ENCODE data around the gene HDGFL3. TPM values are rescaled to one million over a fixed set of nuclear protein-coding genes. Genes with fewer than 3 reads are reported as not detected.
A peak's percentile ranks its signal among the peaks of the same experiment; 100 is the strongest.

The HDGFL3 gene
- total and polyA plus RNA-seq, 9 of the 15 experiments (the other 6 are each of a cell fraction or from before 2014, with no cell fraction given), result 6.7 to 42.0 (median 31.4) TPM

DNA sequence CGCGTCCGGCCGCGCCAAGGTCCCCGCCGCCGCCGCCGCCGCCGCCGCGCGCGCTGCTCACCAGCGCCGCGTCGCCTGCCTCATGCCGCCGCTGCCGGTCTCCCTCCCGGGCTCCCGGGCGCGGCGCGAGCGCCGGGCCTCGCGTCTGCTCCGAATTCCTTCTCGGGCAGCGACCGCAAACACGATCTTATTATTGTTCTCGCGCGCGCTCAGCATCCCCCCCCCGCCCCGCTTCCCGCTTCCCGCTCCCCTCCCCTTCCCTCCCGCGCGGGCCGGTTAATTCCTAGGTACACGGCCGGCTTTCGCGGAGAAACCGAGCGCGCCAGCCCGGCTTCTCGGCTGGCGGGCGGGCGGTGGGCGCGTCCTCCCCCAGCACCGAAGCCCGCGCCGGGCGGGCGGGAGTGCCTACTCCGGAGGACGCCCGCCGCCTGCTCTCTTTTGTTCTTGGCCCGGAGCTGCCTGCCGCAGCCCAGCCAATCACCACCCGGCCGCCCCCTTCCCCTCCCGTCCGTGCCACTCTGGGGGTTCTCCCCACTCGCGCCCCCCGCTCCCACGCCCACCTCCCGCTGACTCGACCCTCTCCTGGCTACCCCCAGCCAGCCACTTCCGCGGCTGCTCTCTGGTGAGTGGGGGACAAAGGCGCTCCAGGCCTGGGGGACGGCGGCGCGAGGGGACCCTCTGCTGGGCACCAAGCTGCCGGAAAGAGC lies at the start of gene HDGFL3 (continued):
- peak; percentile 51; the same call in 1 of the 2 replicates for TF ChIP-seq PHF8 (IDR thresholded peaks at IDR 0.05; ENCODE audit: borderline replicate concordance, low read length)
- 0 out of 2 replicates have a peak, but pooled peaks have one; percentile 38 for TF ChIP-seq RB1 (IDR thresholded peaks at IDR 0.05; ENCODE audit: low read depth)
- TF ChIP-seq XRCC3 (IDR thresholded peaks at IDR 0.05), result no peak
- peak; percentile 80 to 81 for TF ChIP-seq MAZ (CRISPR knock-in tag; conservative IDR thresholded peaks at IDR 0.05 in 1 of 2, IDR thresholded peaks at IDR 0.05 in 1 of 2)
- no peak for TF ChIP-seq EWSR1 (IDR thresholded peaks at IDR 0.05; ENCODE audit: borderline replicate concordance, low read depth, partially characterized antibody)
- 0 out of 2 replicates have a peak, but pooled peaks have one; percentile 19 for TF ChIP-seq GABPA (tag; conservative IDR thresholded peaks at IDR 0.05; ENCODE audit: low read depth)
- TF ChIP-seq TOE1 (IDR thresholded peaks at IDR 0.05; ENCODE audit: borderline replicate concordance), result peak; percentile 38; the same call in 1 of the 2 replicates
- TF ChIP-seq TOE1 (CRISPR knock-in tag; IDR thresholded peaks at IDR 0.05; ENCODE audit: borderline replicate concordance, low read depth), result no peak
- peak; percentile 79 for TF ChIP-seq POLR2G (IDR thresholded peaks at IDR 0.05; ENCODE audit: low read depth, low read length)
- TF ChIP-seq, protein P1, sequence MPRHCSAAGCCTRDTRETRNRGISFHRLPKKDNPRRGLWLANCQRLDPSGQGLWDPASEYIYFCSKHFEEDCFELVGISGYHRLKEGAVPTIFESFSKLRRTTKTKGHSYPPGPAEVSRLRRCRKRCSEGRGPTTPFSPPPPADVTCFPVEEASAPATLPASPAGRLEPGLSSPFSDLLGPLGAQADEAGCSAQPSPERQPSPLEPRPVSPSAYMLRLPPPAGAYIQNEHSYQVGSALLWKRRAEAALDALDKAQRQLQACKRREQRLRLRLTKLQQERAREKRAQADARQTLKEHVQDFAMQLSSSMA (CRISPR knock-in tag; IDR thresholded peaks at IDR 0.05), result no peak
- TF ChIP-seq OTX1 (CRISPR knock-in tag; IDR thresholded peaks at IDR 0.05), result no peak
- 0 out of 2 replicates have a peak, but pooled peaks have one; percentile 36 for TF ChIP-seq NR1H2 (CRISPR knock-in tag; IDR thresholded peaks at IDR 0.05)
- no peak for TF ChIP-seq ESRRB (CRISPR knock-in tag; IDR thresholded peaks at IDR 0.05; ENCODE audit: borderline replicate concordance)
- TF ChIP-seq NONO (IDR thresholded peaks at IDR 0.05; ENCODE audit: low read depth in 2 of 2, low read length in 1 of 2), result peak in 1 of 2 experiments; percentile 39; a peak in 1 of 4 replicates
- TF ChIP-seq ELF4 (CRISPR knock-in tag; IDR thresholded peaks at IDR 0.05), result 0 out of 2 replicates have a peak, but pooled peaks have one; percentile 28
- TF ChIP-seq, protein P2, sequence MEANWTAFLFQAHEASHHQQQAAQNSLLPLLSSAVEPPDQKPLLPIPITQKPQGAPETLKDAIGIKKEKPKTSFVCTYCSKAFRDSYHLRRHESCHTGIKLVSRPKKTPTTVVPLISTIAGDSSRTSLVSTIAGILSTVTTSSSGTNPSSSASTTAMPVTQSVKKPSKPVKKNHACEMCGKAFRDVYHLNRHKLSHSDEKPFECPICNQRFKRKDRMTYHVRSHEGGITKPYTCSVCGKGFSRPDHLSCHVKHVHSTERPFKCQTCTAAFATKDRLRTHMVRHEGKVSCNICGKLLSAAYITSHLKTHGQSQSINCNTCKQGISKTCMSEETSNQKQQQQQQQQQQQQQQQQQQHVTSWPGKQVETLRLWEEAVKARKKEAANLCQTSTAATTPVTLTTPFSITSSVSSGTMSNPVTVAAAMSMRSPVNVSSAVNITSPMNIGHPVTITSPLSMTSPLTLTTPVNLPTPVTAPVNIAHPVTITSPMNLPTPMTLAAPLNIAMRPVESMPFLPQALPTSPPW (CRISPR knock-in tag; IDR thresholded peaks at IDR 0.05), result peak; percentile 88
- TF ChIP-seq, protein P3, sequence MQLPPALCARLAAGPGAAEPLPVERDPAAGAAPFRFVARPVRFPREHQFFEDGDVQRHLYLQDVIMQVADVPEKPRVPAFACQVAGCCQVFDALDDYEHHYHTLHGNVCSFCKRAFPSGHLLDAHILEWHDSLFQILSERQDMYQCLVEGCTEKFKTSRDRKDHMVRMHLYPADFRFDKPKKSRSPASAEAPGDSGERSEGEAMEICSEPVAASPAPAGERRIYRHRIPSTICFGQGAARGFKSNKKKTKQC (CRISPR knock-in tag; IDR thresholded peaks at IDR 0.05), result 0 out of 2 replicates have a peak, but pooled peaks have one; percentile 21
- TF ChIP-seq MTA3 (IDR thresholded peaks at IDR 0.05; ENCODE audit: borderline replicate concordance), result 0 out of 2 replicates have a peak, but pooled peaks have one; percentile 33
- peak; percentile 5 for TF ChIP-seq TBP (optimal IDR thresholded peaks at IDR 0.05; ENCODE audit: low read depth, low read length)
